Endometrium (tissue), 2 donors: ENCODE results near the gene RHOB.
"Not testable (repeated sequence)": the region's sequence is repeated elsewhere in the genome, so short reads cannot be mapped to it uniquely, and the experiment has no call there.

ENCODE experiments used
- FAIRE-seq: peaks from 2 replicates; lab custom pipeline; 2012; peaks lifted over from hg19 to GRCh38; lab: Jason Lieb, UNC
- donor health status: control.
- donor health status: control.

The RHOB gene

DNA sequence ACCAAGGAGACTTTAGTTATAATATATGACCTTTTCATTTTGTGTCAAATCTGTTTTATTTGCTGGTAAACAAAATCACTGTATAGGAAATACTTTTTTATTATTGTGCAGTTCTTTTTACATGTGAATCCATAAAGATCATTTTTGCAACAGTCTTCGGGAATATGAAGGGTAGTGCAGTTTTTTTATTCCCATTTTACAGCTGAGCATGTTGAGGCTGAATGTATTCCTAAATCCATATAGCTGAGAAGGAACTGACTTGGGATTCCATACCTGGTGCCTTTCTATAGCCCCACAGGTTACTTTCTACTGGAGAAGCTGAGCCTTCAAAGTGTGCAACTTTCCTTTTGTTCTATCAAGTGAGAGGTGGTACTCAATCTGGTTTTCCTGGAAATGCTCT lies 29.6 kb downstream of the RHOB start:
- FAIRE-seq, result no peak

DNA sequence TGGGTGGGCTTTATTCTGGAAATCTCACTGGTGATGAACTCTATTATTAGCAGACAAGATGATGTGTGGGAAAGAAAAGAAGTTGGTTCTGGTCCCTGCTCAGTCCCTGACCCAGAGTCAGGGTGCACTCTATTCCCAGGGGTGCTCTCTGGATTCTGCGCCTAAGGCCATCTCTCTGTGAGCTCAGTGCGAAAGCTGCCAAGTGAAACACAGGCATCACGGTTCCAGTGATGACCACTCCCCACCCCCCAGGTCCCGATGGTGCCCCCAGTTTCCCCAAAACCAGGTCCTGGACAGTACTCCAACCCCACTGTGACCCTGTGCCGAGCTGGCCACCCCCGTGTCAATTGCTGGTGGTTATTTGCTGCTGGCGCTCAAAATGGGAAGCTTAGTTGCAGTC lies 30.1 kb downstream of the RHOB start:
- no peak for FAIRE-seq

- FAIRE-seq, result no peak
Measured at GRCh38 chr2:20478961-20479360, 32.1 kb downstream of the RHOB start.

GRCh38 chr2:20479835-20480234 lies 33.0 kb downstream of the RHOB start:
- FAIRE-seq, result no peak

- no peak for FAIRE-seq
Measured at GRCh38 chr2:20480913-20481312, 34.0 kb downstream of the RHOB start.

DNA sequence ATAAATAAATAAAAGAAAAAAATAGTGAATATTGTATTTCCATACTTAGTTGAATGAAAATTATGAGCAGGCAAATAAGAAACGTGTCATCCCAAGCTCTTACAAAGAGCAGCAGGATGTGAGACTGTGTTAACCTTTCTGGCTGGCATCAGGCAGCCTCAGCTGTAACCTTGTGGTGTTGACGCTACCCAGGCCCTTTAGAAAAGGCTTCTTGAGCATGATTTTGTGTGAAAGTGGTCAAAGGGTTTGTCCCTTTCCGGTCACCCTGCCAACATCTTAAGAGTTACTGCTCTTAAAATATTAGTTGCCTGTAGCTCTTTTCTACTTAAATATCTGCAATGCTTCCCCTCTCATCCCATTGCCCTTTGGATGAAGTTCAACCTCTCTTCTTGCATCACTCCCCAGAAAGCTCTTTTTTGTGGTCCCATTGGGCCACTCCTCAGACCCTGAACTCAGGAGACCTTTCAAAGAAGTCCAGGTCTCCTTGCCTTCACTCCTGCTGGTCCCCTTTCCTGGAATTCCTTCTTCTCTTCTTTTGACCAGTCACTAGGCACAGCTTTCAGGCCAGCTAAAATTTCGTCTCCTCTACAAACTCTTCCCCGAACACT lies 35.0 kb downstream of the RHOB start:
- FAIRE-seq, result no peak

DNA sequence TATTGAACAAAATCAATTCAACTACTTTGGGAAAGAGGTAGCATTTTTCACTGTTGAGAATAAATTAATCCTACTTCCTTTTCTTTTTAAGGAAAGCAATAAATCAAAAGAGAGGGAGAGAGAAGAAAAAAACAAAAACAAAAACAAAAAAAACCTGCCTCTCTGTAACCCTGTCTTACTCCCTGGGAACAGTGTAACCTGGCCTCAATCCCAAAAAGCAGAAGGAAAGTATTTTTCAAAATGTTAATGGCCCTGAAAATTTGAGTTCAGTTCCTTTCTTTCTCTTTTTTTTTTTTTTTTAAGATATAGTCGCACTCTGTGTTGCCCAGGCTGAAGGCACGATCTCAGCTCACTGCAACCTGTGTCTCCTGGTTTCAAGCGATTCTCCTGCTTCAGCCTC lies 35.9 kb downstream of the RHOB start:
- peak; percentile 72 for FAIRE-seq

- FAIRE-seq, result no peak
Measured at GRCh38 chr2:20483194-20483895, 36.5 kb downstream of the RHOB start.

- no peak for FAIRE-seq
Measured at GRCh38 chr2:20484034-20484617, 37.3 kb downstream of the RHOB start.

DNA sequence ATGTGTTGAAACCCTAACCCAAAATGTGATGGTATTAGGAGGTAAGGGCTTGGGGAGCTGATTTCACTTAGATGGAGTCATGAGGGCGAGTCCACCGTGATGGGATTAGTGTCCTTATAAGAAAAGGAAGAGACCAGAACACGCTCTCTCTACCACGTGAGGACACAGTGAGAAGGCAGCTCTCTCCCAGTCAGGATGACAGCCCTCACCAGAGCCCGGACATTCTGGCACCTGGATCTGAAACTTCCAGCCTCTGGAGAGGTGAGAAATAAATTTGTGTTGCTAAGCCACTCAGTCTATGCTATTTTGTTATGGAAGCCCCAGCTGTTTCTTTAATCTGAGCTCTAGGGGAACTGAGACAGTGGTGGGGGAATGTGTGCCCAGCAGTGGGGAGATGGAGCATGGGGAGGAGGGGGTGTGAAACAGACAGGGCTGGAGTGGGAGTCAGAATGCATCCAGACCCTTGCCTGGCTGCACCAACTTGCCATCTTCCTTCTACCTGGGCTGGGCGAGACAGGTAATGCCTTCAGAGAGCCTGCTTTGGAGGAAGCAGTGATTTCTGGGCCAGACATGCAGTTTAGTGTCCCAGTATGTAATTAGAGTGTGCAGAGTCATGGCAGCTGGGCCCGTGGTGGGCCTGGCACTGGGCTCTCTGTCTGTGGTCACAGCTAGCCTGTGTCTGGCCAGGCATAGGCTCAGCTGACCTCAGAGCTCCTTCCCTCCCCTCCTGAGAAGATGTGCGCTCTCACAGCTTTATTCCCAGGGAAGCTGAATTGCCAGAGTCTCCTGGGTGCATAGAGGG lies 38.1 kb downstream of the RHOB start:
- no peak for FAIRE-seq

- no peak for FAIRE-seq
Measured at GRCh38 chr2:20485612-20486388, 38.9 kb downstream of the RHOB start.

- FAIRE-seq, result no peak
Measured at GRCh38 chr2:20486571-20486970, 39.7 kb downstream of the RHOB start.

DNA sequence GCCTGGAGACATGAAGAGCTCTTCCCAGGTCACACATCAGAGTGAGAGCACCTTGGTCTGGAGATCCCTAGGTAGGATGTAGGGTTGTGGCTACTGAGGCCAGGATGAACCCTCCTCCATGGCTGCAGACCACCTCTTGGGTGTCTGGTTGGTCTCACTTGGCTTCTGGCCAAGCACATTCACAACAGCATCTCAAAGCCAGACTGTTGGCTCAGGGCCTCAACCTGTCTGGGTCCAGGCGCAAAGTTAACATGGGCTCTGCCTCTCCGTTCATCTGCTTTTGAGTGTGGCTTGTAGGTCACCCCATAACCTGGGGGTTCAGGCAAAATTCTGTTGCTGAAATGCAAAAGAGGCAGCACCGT lies 40.1 kb downstream of the RHOB start:
- FAIRE-seq, result no peak

GRCh38 chr2:20487392-20488174 lies 40.7 kb downstream of the RHOB start:
- FAIRE-seq, result no peak

GRCh38 chr2:20488201-20488641 lies 41.3 kb downstream of the RHOB start:
- FAIRE-seq, result no peak

- no peak for FAIRE-seq
Measured at GRCh38 chr2:20488782-20489181, 41.9 kb downstream of the RHOB start.

DNA sequence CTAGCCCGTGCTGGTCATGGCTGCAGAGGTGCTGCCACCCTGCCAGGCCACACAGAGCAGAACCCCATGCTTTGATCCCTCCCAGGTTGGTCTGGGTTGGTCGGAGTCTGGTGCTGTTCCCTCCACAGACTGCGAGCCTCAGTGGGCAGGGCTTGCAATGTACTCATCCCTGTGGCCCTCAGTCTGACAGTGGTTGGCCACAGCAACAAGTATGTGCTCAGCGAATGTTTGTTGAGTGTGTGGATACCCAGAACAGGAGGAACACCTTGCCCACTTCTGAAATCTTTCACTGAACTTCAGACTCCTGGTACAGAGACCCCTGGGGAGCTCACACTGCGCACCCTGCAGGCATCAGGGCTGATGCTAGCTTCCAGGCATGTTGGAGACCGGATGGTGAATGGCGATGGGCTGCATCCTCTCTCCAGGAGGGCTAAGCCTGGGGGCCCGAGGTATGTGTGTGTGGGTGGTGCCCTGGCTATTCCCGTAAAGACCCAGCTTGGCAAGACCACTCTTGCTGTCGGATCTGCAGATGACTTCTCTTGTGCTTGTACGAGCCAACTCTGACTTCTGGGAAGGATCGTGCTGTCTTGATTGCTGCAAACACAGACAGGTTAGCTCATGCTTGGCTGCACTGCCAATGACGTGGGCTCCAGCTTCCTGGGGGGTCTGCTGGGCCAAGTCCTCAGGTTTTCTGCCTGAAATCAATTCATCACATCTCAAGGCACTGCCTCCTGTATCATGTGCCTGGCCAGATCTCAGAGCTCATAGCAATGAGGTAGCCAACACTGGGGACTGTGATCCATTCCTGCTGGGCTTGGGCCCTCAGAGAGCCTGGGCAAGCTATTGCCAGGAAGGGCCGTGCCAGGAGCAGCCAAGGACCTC lies 43.7 kb downstream of the RHOB start:
- FAIRE-seq, result no peak

GRCh38 chr2:20491739-20492531 lies 45.1 kb downstream of the RHOB start:
- FAIRE-seq, result no peak

DNA sequence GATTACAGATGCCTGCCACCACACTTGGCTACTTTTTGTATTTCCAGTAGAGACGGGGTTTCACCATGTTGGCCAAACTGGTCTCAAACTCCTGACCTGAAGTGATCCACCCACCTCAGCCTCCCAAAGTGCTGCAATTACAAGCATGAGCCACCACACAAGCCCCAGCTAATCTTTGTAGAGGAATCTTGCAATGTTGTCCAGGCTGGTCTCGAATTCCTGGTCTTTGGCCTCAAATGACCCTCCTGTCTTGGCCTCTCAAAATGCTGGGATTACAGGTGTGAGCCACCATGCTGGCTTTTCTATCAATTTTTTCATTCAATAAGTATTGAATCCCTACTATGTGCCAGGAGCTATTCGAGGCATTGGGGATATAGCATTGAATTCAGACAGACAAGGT lies 46.2 kb downstream of the RHOB start:
- FAIRE-seq, result not testable (repeated sequence)
